Hepatocyte (in vitro differentiated cells): ENCODE measurements around the gene AMY1A.
"Not testable (repeated sequence)": the region's sequence is repeated elsewhere in the genome, so short reads cannot be mapped to it uniquely, and the experiment has no call there.

ENCODE experiments used
- EZH2 ChIP-seq: fragments of 200-600 bp; sonication (generic); IDR thresholded peaks from 2 replicates; pipeline ENCODE4 v1.6.1; 2016; ENCODE audit warnings: antibody characterized with exemption, mild to moderate bottlenecking, borderline replicate concordance
- TF ChIP-seq, protein P1 (sequence below): fragments of 200-600 bp; sonication (generic); IDR thresholded peaks from 2 replicates; pipeline ENCODE4 v1.5.1; 2016; ENCODE audit warnings: antibody characterized with exemption, mild to moderate bottlenecking; ENCODE audit not compliant: poor library complexity

DNA sequence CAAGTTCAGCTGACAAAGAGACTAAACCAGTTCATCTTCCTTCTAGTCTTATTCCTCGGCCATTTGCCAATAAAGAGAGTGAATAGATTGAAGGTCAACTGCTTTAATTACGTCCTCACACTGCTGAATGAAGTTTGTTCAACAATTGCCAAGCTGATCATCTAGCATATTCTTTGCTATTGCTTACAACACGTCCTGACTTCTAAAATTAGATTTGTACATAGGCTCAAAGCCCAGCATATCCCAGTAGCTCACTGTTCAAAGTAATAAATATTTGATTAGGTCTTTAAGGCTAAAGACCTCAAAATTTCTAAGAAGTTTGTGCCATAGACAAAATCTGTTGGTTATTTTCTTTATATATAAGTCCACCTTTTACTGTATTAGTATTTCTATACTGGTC lies 20.8 kb downstream of the AMY1A start:
- TF ChIP-seq, protein P1, sequence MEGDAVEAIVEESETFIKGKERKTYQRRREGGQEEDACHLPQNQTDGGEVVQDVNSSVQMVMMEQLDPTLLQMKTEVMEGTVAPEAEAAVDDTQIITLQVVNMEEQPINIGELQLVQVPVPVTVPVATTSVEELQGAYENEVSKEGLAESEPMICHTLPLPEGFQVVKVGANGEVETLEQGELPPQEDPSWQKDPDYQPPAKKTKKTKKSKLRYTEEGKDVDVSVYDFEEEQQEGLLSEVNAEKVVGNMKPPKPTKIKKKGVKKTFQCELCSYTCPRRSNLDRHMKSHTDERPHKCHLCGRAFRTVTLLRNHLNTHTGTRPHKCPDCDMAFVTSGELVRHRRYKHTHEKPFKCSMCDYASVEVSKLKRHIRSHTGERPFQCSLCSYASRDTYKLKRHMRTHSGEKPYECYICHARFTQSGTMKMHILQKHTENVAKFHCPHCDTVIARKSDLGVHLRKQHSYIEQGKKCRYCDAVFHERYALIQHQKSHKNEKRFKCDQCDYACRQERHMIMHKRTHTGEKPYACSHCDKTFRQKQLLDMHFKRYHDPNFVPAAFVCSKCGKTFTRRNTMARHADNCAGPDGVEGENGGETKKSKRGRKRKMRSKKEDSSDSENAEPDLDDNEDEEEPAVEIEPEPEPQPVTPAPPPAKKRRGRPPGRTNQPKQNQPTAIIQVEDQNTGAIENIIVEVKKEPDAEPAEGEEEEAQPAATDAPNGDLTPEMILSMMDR = not testable (repeated sequence)
- not testable (repeated sequence) for TF ChIP-seq EZH2
